ENCODE data around the gene MRTFA.

DNA sequence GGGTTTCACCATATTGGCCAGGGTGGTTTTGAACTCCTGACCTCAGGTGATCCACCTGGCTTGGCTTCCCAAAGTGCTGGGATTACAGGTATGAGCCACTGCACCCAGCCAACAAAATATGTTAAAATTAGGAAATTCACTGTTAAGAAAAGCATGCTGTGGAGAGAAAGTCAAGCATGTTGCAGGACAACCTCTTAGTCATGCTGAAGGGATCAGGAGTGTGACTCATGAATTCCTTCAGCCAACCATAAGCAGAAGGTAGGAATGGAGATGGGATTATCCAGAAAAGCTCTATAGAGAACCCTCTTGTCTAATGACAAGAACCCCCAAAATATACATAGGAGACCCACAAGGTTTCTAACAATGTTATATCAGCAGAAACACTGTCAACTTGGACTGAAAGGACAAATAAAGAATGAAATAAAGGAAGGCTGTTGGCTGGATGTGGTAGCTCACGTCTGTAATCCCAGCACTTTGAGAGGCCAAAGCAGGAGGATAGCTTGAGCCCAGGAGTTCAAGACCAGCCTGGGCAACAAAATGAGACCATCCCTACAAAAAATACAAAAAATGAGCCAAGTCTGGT lies 16.0 kb downstream of the MRTFA start:
- TF ChIP-seq, protein P1, sequence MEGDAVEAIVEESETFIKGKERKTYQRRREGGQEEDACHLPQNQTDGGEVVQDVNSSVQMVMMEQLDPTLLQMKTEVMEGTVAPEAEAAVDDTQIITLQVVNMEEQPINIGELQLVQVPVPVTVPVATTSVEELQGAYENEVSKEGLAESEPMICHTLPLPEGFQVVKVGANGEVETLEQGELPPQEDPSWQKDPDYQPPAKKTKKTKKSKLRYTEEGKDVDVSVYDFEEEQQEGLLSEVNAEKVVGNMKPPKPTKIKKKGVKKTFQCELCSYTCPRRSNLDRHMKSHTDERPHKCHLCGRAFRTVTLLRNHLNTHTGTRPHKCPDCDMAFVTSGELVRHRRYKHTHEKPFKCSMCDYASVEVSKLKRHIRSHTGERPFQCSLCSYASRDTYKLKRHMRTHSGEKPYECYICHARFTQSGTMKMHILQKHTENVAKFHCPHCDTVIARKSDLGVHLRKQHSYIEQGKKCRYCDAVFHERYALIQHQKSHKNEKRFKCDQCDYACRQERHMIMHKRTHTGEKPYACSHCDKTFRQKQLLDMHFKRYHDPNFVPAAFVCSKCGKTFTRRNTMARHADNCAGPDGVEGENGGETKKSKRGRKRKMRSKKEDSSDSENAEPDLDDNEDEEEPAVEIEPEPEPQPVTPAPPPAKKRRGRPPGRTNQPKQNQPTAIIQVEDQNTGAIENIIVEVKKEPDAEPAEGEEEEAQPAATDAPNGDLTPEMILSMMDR (IDR thresholded peaks at IDR 0.05), result no peak
- TF ChIP-seq POLR2A (IDR thresholded peaks at IDR 0.05), result no peak

Data from adrenal gland (tissue), 5 donors.